ENCODE results near the gene ZNF385B. TPM values are rescaled to one million over a fixed set of nuclear protein-coding genes. Genes with fewer than 3 reads are reported as not detected.

ZNF385B gene
- total RNA-seq, 1 donor from 2014 or later: 0.83 TPM

DNA sequence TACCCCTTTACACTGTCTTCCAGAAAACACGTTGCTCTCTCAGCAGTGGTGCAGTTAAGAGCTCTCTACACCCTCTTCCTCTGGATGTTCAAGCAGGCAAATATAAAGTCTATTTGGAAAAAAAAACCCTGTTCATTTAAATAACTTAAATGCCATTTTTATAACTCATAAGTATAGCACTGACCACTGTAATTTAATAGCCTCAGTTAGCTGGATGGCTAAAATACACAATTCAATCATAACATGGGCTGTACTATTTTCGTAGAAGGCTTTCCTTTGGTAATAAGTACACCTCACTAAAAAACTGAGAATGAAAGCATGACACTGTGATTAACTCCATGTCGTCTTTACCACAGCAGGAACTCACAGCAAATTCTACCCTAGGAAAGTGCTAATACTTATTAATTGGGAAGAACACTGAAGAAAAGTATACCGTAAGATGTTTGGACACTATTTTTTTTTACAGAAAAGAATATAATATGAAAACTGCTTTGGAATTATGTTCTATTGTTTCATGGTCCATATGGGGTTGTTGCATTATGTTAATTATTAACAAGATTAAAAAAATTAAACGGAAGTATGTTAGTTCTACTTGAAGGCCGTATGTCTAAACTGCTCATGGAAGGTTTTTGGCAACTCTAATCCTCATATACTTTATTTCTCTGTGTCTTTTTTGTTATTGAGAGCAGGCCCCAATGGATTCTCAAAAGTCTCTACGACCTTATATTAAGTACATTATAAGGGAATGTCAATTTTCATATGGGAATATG is 269.1 kb downstream of the ZNF385B start:
- DNase-seq (ENCODE audit: low spot score): no peak

DNA sequence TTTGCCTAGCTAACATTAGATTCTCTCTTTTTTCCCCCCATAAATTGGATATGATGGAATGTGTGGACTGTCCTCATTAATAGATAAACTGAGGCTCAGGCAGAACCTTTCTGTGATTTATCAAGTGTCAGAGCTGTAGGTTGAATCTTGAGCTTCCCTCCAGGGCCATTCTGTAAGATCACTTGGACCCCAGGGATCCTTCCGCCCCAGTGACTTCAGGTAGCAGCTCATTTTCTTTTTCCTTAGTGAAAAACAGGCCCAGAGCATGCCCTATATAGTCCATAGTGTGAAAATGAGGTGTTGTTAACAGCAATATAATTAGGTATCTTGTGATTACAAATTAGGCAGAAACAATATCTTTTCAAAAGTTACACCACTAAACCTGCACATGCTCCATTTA is 269.7 kb downstream of the ZNF385B start:
- DNase-seq (ENCODE audit: low spot score): no peak

DNA sequence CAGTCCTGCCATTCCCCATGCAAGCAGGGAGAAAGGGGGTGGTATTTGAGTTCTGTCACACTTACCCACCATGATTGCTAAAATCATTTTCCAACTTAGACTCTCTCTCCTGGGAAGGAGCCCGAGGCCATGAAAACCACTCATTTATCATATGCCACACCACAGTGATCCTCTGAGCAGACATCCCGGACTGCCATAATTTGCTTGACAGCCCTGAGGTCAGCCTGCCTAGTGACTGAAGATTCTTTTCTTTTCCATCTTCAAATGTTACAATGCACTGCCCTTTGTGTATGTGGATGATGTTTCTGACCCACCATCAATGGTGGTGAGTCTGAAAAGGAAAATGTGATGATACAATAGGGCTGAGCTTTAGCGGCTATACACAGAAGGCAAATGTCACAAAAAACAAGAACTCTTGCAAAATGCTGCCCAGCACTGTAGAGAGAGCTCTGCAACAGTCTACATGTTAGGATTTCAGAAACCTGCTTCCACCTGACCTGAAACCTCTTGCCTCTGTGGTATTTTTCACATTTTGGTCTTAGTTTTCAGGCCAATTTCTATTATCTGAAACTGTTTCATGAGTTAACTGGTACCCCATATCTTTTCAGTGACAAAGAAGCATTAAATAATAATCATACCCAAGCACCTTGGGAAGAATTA is 272.8 kb downstream of the ZNF385B start:
- no peak for DNase-seq (ENCODE audit: low spot score)

DNA sequence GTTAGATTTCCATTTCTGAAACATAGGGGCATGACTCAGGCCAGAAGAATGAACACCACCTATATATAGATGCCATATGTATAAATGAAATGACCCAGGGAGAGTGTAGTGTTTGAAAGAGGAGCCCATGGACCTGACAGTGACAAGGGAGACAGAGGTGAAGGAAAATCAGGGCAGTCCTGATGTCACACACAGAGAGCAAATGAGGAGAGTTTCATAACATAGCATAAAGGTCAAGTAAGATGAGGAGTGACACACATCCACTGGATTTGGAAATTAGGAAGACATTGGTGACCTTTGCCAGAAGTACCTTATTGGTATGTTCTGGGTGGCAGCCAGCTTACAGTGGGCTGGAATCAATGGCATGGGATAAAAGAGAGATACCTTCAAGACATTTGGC is 276.7 kb downstream of the ZNF385B start:
- no peak for DNase-seq (ENCODE audit: low spot score)

DNA sequence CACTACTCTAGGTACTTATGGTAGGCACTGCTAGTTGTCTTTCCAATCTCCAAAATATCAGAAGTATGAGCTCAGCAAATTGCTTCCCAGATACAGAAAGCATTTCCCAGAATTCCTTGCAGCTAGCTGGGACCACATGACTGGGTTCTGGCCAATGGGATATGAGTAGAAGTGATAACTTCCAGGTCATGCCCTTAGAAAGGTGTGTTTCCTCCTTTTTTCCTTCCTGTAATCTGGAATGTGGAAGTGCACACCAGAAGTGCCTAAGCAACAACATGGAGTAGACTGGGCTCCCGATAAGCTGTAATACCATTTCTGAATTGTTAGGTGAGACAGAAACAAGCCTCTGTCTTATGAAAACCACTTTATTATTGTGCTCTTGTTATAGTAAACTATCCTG is 279.8 kb downstream of the ZNF385B start:
- no peak for DNase-seq (ENCODE audit: low spot score)

DNA sequence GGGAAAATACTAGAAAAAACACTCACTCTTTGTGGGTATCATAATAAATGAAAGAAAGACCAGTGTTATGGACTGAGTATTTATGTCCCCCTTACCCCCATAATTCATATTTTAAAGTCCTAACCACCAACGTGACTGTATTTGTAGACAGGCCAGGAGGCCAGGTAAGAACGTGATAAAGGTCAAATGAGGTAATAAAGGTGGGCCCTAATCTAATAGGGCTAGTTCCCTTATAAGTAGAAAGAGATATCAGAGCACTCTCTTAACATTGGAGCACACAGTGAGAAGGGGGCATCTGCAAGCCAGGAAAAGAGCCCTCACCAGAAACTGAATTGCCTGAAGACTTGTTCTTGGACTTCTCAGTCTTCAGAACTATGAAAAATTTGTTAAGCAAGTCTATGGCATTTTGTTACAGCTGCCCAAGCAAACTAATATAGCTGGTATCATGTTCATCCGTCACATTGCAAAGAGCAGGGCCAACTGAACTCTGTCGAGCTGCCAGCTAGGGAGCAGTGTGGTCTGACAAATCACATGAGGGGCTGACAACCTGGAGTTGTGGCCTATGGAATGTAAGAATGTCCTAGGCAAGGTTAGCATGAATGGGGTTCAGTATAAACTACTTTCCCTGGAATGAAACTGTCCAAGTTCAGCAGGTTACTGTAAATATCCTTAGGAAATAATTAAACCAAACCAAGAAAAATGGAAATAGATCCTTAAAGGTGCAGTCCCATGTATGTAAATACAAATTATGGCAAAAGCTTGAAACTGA is 280.9 kb downstream of the ZNF385B start:
- DNase-seq (ENCODE audit: low spot score): no peak

DNA sequence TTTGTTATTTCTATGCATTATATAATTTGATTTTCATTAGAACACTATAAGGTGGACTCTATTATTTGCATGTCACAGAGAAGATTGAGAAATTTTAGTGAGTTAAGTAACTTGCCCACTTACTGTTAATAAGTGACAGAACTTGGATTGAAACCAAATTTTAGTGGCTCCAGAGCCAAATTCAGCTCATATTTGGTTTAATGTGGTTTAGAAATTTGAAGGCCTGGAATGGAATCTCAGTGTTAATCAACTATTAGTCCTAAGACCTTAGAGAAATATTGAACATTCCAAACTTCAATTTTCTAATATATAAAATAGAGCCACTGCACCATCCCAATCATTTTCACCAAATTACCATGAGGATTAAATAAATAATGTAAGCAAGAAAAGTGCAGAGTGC is 281.6 kb downstream of the ZNF385B start:
- no peak for DNase-seq (ENCODE audit: low spot score)

DNA sequence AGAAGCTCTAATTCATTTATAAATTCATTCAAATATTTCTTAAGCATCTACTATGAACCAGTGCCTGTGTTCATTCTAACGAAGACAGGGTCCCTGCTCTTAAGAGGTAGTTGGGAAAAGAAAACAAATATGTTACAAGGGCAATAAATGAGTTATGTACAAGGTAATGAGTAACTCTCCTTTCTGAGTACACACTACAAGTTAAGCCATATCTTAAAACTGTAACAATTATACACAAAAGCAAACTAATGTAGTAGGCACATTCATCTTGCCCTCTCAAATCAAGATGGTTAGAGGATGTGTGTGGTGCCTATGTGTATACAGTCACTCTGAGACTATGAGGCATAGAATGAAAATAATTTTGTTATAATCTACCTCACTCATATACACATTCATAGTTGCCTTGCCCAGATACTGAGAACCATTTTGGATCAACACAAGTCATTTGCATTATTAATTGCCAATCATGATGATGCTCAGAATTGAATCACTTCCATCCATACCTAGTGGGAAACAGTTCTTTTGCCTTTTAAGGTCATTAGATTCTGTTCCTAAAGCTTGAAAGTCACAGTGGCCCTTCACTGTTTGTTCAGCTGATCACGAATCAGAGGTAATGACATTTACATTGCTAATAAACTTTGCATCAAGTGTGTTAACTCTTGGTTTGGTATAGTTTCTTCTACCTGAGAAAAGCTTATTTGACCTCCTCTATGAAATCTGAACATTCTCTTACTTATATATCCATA is 283.1 kb downstream of the ZNF385B start:
- no peak for DNase-seq (ENCODE audit: low spot score)

DNA sequence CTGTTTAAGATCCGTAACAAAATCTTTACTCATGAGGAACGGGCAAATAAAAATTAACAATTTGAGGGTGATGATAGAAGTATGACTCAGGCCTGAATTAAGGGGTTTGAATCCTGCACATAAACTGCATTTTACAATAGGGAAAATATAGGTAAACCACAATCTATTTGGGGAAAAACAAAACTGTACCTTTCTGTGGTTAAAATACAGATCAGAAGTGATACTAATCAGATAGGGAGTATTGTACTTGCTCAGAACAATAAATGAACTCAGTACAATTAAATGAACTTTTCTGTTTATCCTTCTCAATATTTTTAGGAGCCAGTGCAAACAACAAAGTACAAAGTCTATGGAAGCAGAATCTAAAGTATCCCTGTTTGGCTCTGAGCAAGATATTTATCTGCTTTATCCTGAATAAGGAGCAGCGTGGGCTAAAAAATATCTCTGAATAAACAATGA is 287.3 kb downstream of the ZNF385B start:
- no peak for DNase-seq (ENCODE audit: low spot score)

DNA sequence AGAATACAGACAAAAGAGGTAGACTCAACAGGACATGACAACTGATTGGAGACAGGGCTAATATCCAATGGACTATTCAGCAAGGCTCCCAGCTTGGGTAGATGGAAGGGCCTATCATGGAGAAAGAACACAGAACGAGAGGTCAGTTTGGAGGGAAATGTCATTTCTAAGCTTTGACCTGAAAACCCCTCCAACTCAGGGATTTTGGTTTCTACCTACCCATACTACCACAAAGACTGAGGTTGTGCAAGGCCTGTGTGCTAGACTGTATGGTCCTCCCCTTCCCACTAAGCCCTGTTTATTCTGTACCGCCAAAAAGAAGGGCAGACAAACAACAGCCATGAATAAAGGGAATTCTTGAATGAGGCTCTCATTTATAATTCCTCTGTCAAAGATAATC is 288.9 kb downstream of the ZNF385B start:
- no peak for DNase-seq (ENCODE audit: low spot score)

DNA sequence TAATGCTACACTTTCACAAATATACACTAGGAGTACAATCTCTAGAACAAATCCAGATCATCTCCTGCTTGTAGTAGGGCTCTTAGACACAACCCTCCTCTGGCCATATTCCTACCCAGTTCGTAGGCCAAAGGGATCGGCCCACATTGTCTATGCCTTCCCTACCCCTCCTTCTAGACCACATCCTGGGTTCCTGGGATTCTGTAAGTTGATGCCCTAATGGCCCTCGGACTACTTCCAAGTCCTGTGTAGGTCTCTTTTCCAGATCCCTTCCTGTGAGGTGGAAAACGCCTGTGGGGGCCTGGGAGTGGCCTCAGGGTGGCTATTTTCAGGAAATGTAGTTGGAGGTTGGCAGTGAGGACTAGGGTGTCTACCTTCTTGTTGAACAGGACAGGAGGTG is 289.7 kb downstream of the ZNF385B start:
- DNase-seq (ENCODE audit: low spot score): no peak

DNA sequence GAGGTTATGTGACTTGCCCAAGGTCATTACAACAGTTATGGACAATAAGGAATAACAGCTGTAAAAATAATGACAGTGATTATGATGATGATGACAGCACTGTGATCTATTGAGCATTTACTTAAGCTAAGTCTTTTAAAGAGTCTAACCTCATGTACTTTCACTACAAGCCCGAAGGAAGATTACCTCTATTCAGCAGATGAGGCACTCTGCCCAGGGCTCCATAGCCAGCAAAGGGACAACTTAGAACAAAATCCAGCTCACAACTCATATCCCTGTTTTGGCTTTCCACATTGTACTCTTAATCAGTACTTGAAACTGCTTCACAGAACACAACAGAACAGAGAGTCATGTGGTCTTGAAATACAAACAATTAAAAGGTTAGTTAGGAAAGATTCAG is 290.2 kb downstream of the ZNF385B start:
- no peak for DNase-seq (ENCODE audit: low spot score)

DNA sequence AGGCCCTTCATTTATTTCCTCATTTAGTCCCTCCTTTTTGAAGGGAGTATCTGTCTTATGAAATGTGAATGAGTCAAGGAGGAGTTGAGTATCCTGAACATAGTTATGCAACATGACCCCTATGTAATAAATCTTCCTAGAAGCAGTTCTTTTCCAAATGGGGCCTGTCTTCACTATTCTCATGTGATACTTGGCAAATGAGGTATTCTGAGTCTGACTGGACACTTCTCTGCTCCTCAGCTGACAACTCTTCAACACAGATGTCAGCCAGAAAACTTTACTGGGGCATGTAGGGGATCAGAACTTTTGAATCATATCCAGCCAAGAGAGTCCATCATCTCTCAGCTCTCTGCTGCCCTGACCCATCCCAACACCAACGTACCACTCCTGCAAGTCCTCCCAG is 291.6 kb downstream of the ZNF385B start:
- DNase-seq (ENCODE audit: low spot score): no peak

DNA sequence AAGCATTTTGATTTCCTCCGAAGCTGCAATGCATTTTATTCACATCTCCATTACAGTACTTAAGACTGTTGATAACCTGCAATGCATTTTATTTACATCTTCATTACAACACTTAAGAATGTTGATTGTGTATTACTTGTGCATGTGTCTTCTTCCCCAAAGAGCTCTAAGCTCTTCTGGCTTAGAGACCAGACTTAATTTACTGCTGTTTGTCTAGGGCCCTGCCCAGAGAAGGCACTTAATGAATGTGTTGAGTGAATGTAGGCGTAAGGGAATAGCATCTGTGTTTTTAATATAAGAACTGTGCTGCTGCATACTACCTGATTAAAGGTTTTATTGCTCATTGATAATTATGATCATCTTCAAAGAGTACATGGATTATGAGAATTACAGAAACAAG is 295.6 kb downstream of the ZNF385B start:
- no peak for DNase-seq (ENCODE audit: low spot score)

DNA sequence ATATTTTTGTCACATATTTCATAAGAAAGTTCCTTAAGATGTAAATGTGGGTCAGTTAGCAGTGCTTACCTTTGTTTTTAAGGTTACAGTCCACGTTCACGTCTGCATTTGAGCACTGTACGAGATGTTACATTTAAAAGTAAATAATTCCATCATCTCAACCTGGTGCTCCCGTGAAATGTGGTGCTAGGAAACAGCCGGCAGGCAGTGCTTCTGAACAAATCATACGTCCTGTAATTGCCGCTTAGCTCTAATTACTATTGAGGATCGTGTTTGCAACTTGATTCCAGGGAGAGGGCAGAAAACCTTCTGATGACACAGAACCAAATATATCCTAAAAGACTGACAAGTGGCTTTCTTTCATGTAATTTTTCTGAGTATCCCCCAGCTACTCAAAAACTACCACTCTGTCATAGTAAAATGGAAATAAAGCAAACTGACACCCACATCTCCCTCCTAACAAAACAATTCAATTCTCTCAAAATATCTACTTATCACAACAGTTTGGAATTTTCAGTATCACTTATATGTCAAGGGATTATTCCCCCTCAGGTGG is 299.0 kb downstream of the ZNF385B start:
- no peak for DNase-seq (ENCODE audit: low spot score)

DNA sequence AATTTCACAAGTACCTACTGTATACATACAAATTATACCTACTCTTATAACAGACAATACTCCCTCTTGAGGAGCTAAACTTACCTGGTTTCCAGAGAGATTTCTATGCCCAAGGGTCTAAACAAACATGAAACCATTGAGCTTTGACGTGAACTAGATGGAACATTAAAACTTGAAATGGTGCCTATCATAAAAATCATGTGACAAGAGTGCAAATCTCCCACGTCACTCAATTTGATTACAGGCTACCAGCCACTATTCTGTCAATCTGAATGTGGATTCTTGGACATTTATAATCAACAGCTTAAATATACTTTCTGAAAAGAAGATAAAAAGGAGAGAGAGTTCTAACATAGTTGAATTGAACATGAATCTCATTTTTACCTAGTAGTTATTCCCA is 299.7 kb downstream of the ZNF385B start:
- no peak for DNase-seq (ENCODE audit: low spot score)

DNA sequence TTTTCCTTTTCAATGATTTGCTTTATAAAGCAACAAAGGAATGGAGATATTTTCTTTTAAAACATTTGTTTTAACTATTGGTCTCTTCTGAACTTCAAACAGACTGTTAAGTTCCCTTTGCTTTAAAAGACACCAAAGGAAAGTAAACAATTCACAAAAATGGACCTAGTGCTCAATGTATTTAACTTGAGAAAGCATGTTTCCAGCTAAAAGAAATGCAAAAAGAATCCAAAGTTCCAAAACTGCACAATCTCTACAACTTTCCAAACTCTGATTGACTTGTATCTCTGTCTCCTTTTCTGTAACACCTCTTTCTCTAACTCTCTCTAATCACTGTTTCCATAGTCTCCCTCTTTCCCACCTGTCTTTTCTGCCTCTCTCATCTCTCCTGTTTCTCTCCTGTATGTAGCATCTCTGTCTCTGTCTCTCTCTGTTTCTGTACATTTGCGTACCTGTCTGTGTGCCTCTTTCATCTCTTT is 301.1 kb downstream of the ZNF385B start:
- DNase-seq (ENCODE audit: low spot score): no peak

DNA sequence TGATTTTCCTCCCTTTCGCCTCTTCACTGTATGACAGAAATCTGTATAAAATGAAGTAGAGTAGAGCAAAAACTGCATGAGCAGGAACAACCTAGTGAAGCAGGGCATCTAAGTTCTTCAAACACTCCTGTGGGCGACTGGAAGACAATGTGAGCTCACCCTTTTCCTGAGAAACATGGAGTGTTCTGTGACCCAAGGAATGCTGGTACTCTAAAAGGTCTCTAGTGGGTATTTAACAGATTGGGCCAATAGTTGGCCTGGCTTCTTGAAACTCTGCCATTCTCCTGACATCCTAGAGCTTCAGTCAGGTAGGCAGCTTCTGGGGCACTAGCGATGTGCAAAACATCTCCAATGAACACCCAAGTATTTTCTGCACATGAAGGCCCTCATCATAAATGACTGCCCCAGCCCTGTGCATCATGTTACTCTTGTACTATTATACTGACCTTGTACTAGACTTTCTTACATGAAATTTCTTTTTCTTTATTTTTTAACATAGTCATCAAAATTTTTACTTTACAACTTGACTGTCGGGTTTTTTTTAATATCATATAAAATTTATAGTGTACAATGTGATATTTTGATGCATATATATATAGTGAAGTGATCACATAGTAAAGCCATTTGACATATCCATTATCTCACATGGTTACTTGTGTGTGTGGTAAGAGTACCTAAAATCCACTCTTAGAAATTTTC is 302.2 kb downstream of the ZNF385B start:
- DNase-seq (ENCODE audit: low spot score): no peak

DNA sequence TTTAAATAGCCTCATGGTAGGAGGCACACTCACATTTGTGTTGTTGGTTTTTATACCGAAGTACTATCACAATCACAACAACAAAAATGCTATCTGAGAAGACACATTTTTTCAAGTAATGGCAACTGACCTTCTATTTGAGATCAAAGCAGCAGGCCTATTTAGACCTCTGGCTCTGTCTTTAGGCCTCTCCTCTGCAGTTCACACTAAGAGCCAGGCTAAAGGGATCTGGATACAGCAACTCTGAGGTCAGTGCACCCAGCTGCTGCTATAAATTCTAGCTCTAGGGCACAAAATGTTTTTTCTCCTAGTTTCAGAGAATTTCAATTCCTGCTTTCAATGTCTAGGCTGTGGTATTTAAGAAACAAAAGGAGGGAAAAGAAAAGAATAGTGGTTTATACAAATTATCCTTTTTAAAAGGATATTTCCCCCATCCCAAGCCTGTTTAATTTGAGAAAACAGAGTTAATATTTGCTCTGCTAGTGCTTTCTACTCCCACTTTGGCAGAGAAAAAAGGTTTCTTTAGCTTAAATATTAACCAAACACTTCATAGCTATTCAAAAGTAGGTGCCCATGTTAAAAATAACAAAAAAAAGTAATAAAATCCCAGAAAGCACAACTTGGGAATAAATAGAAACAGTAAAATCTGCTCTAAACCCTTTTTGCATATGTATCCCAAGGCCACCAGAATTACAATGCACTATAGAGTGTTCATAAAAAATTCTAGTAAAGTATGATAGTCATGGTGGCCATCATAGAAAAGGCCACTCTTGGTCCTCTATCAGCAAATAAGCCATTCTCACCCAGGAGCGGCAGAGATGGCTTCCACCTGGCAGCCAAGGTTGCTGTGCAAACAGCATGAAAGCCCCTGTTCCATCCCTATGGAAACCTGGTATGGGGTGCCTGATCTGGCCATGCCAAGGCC is 303.1 kb downstream of the ZNF385B start:
- DNase-seq (ENCODE audit: low spot score): no peak

DNA sequence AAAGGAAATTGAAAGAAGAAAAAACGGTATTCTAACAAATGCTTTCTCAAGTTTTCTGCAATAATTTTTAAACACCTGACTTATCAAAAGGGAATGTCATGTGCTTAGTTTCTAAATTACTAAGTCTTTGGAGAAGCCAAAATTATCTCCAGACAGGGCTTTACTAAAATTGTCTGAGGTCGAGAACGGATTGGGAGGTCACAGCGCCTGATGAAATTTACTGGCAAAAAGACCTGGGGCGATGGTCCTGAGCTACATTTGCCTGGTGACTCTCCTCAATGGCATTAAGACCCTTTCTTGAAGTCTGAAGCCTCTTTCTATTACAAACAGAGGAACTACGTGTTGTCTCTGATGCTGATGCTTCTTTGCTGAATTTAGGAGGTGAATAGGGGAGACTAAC is 305.0 kb downstream of the ZNF385B start:
- no peak for DNase-seq (ENCODE audit: low spot score)

Data from ureter (tissue), 1 donor.